NCI-H1694 treated with DMSO at 0.1 percent for 48 hours (cell line): ENCODE data around the gene EXOC6B.

Experiments used
- DNase-seq: peaks from one replicate; lab custom pipeline; 2025; lab: John Stamatoyannopoulos, UW

EXOC6B gene

GRCh38 chr2:72271766-72272641 lies 553.8 kb downstream of the EXOC6B start:
- no peak for DNase-seq

GRCh38 chr2:72271276-72271614 lies 554.6 kb downstream of the EXOC6B start:
- no peak for DNase-seq

GRCh38 chr2:72270556-72271275 lies 555.1 kb downstream of the EXOC6B start:
- no peak for DNase-seq

- no peak for DNase-seq
Measured at GRCh38 chr2:72263776-72264060, 562.1 kb downstream of the EXOC6B start.

- DNase-seq = no peak
Measured at GRCh38 chr2:72263043-72263775, 562.6 kb downstream of the EXOC6B start.

- DNase-seq = no peak
Measured at GRCh38 chr2:72261076-72261475, 564.8 kb downstream of the EXOC6B start.

- DNase-seq = no peak
Measured at GRCh38 chr2:72255540-72255939, 570.3 kb downstream of the EXOC6B start.

GRCh38 chr2:72254831-72255451 lies 570.9 kb downstream of the EXOC6B start:
- no peak for DNase-seq

GRCh38 chr2:72238311-72238710 lies 587.5 kb downstream of the EXOC6B start:
- no peak for DNase-seq

- no peak for DNase-seq
Measured at GRCh38 chr2:72237549-72237948, 588.3 kb downstream of the EXOC6B start.

- no peak for DNase-seq
Measured at GRCh38 chr2:72236445-72237067, 589.3 kb downstream of the EXOC6B start.

GRCh38 chr2:72235497-72236415 lies 590.1 kb downstream of the EXOC6B start:
- DNase-seq = no peak

GRCh38 chr2:72233211-72233610 lies 592.6 kb downstream of the EXOC6B start:
- no peak for DNase-seq

- no peak for DNase-seq
Measured at GRCh38 chr2:72222829-72223564, 602.8 kb downstream of the EXOC6B start.

- peak; percentile 8 for DNase-seq
Measured at GRCh38 chr2:72220170-72220569, 605.7 kb downstream of the EXOC6B start.

GRCh38 chr2:72214429-72215143 lies 611.2 kb downstream of the EXOC6B start:
- DNase-seq = no peak

GRCh38 chr2:72212486-72212855 lies 613.4 kb downstream of the EXOC6B start:
- DNase-seq = no peak

- no peak for DNase-seq
Measured at GRCh38 chr2:72211777-72212485, 613.9 kb downstream of the EXOC6B start.

GRCh38 chr2:72211350-72211749 lies 614.5 kb downstream of the EXOC6B start:
- DNase-seq = no peak
